Measurements from ENCODE around the gene SLC12A3.

GRCh38 chr16:56936491-56936890, 71.5 kb downstream of the SLC12A3 start:
- TF ChIP-seq POLR2AphosphoS5 (IDR thresholded peaks at IDR 0.05; ENCODE audit: low read depth, low read length) (no peak), CTCF (IDR thresholded peaks at IDR 0.05; ENCODE audit: control extremely low read depth in 1 of 3, insufficient read depth in 1 of 3, low read depth in 1 of 3, low read length in 3 of 3) (no peak), JUND (IDR thresholded peaks at IDR 0.05; ENCODE audit: low read length) (no peak), EZH2 (IDR thresholded peaks at IDR 0.05; ENCODE audit: low read depth, low read length, severe bottlenecking) (no peak)

Measured in H1 (cell line).